H9 (cell line): ENCODE data around the gene ZNF281. TPM values are rescaled to one million over a fixed set of nuclear protein-coding genes. Genes with fewer than 3 reads are reported as not detected.

Source experiments
- DNase-seq: peaks from one replicate; pipeline ENCODE4 v3.0.0-alpha.2; 2017
- H2AFZ ChIP-seq: one replicate; pipeline ENCODE4 v1.6.1; 2013; ENCODE audit warnings: mild to moderate bottlenecking, low read length, control low read depth, moderate library complexity
- H2AK5ac ChIP-seq: 2 replicates; pipeline ENCODE4 v1.6.1; 2013; ENCODE audit warnings: low read length, control low read depth, mixed read lengths; ENCODE audit not compliant: insufficient read length
- H2BK120ac ChIP-seq: one replicate; pipeline ENCODE4 v1.6.1; 2013; ENCODE audit warnings: low read depth, mild to moderate bottlenecking, low read length, control low read depth, inconsistent platforms; ENCODE audit not compliant: poor library complexity, severe bottlenecking
- H2BK12ac ChIP-seq: 2 replicates; pipeline ENCODE4 v1.6.1; 2013; ENCODE audit warnings: low read length, control low read depth, mixed read lengths, low read depth; ENCODE audit not compliant: insufficient read length
- H2BK15ac ChIP-seq: 2 replicates; pipeline ENCODE4 v1.6.1; 2013; ENCODE audit warnings: low read depth, low read length, control low read depth
- H2BK20ac ChIP-seq: one replicate; pipeline ENCODE4 v1.6.1; 2013; ENCODE audit warnings: low read depth, mild to moderate bottlenecking, low read length, control low read depth, inconsistent platforms; ENCODE audit not compliant: poor library complexity, severe bottlenecking
- H2BK5ac ChIP-seq: 2 replicates; pipeline ENCODE4 v1.6.1; 2013; ENCODE audit warnings: low read length, control low read depth, mixed read lengths; ENCODE audit not compliant: insufficient read length
- H3K14ac ChIP-seq: 2 replicates; pipeline ENCODE4 v1.6.1; 2013; ENCODE audit warnings: low read length, control low read depth; ENCODE audit not compliant: insufficient read depth
- H3K18ac ChIP-seq: 2 replicates; pipeline ENCODE4 v1.6.1; 2013; ENCODE audit warnings: low read depth, mild to moderate bottlenecking, mixed read lengths, low read length, control low read depth; ENCODE audit not compliant: insufficient read length
- H3K23ac ChIP-seq: 2 replicates; pipeline ENCODE4 v1.6.1; 2013; ENCODE audit warnings: low read length, control low read depth, mixed read lengths, low read depth; ENCODE audit not compliant: insufficient read length
- H3K23me2 ChIP-seq: 2 replicates; pipeline ENCODE4 v1.6.1; 2013; ENCODE audit warnings: low read depth, mild to moderate bottlenecking, mixed read lengths, low read length, control low read depth; ENCODE audit not compliant: insufficient read length, poor library complexity, severe bottlenecking
- H3K27ac ChIP-seq: 2 replicates; pipeline ENCODE4 v1.5.1; 2013; ENCODE audit warnings: low read length, control low read depth, mixed read lengths, low read depth; ENCODE audit not compliant: insufficient read length
- H3K27me3 ChIP-seq: 2 replicates; pipeline ENCODE4 v1.6.1; 2013; ENCODE audit warnings: low read length, control low read depth, inconsistent platforms; ENCODE audit not compliant: insufficient read depth
- H3K4ac ChIP-seq: 2 replicates; pipeline ENCODE4 v1.6.1; 2013; ENCODE audit warnings: low read depth, mild to moderate bottlenecking, control low read depth, inconsistent platforms, low read length, moderate library complexity
- H3K4me1 ChIP-seq: 2 replicates; pipeline ENCODE4 v1.6.1; 2013; ENCODE audit warnings: low read length, control low read depth, inconsistent platforms; ENCODE audit not compliant: insufficient read depth
- H3K4me2 ChIP-seq: 2 replicates; pipeline ENCODE4 v1.6.1; 2013; ENCODE audit warnings: low read length, control low read depth, mixed read lengths; ENCODE audit not compliant: insufficient read length, insufficient read depth
- H3K56ac ChIP-seq: 2 replicates; pipeline ENCODE4 v1.6.1; 2013; ENCODE audit warnings: low read depth, mild to moderate bottlenecking, mixed read lengths, low read length, control low read depth; ENCODE audit not compliant: insufficient read length
- H3K79me1 ChIP-seq: 2 replicates; pipeline ENCODE4 v1.6.1; 2013; ENCODE audit warnings: low read depth, mild to moderate bottlenecking, moderate library complexity, low read length, control low read depth, inconsistent platforms; ENCODE audit not compliant: insufficient read depth, poor library complexity, severe bottlenecking
- H3K79me2 ChIP-seq: 2 replicates; pipeline ENCODE4 v1.6.1; 2013; ENCODE audit warnings: low read length, control low read depth, inconsistent platforms; ENCODE audit not compliant: insufficient read depth
- H3K9ac ChIP-seq: 2 replicates; pipeline ENCODE4 v1.6.1; 2013; ENCODE audit warnings: low read length, control low read depth, mixed read lengths; ENCODE audit not compliant: insufficient read length; ENCODE audit errors: extremely low read depth
- H3K9me3 ChIP-seq: one replicate; pipeline ENCODE4 v1.6.1; 2013; ENCODE audit warnings: low read depth, low read length, inconsistent platforms; ENCODE audit not compliant: control insufficient read depth
- H3T11ph ChIP-seq: one replicate; pipeline ENCODE4 v1.6.1; 2013; ENCODE audit warnings: mild to moderate bottlenecking, low read length, control low read depth, inconsistent platforms
- H4K20me1 ChIP-seq: one replicate; pipeline ENCODE4 v1.6.1; 2013; ENCODE audit not compliant: control insufficient read depth, insufficient read length, insufficient read depth
- H4K5ac ChIP-seq: 2 replicates; pipeline ENCODE4 v1.6.1; 2013; ENCODE audit warnings: low read depth, mild to moderate bottlenecking, mixed read lengths, low read length, control low read depth; ENCODE audit not compliant: insufficient read length
- H4K8ac ChIP-seq: replicated peaks from 2 replicates; pipeline ENCODE4 v1.6.1; 2013; ENCODE audit warnings: low read length, control low read depth, mixed read lengths, low read depth; ENCODE audit not compliant: insufficient read length
- H4K91ac ChIP-seq: 2 replicates; pipeline ENCODE4 v1.6.1; 2013; ENCODE audit warnings: low read depth, mild to moderate bottlenecking, moderate library complexity, mixed read lengths, low read length, control low read depth; ENCODE audit not compliant: insufficient read length
- H3K27ac Mint-ChIP-seq, 3 experiments: 2 replicates in 2 of 3; 3 replicates in 1 of 3; pipeline ENCODE4 v1.8.0; 2020 to 2021; ENCODE audit warnings: mixed read lengths in 3 of 3, mild to moderate bottlenecking in 1 of 3, moderate library complexity in 1 of 3
- H3K27me3 Mint-ChIP-seq: 2 replicates; pipeline ENCODE4 v1.8.0; 2021; ENCODE audit warnings: low read depth, mild to moderate bottlenecking, moderate library complexity, mixed read lengths
- H3K36me3 Mint-ChIP-seq, 3 experiments: 2 replicates in 2 of 3; 3 replicates in 1 of 3; pipeline ENCODE4 v1.8.0; 2020 to 2021; ENCODE audit warnings: low read depth in 3 of 3, mixed read lengths in 3 of 3; ENCODE audit not compliant: insufficient read depth in 1 of 3
- H3K4me1 Mint-ChIP-seq, 2 experiments: 2 replicates each; pipeline ENCODE4 v1.8.0; 2020; ENCODE audit warnings: mixed read lengths in 2 of 2
- H3K4me3 Mint-ChIP-seq, 2 experiments: 2 replicates in 1 of 2; 3 replicates in 1 of 2; pipeline ENCODE4 v1.8.0; 2020 to 2021; ENCODE audit warnings: mild to moderate bottlenecking in 2 of 2, mixed read lengths in 2 of 2, moderate library complexity in 1 of 2
- H3K9me3 Mint-ChIP-seq, 2 experiments: 2 replicates in 1 of 2; 3 replicates in 1 of 2; pipeline ENCODE4 v1.8.0; 2020; ENCODE audit warnings: mild to moderate bottlenecking in 2 of 2, mixed read lengths in 2 of 2, moderate library complexity in 1 of 2
- CTCF ChIP-seq: fragments of 200-600 bp; sonication (generic); conservative IDR thresholded peaks from 3 replicates; pipeline ENCODE4 v1.8.0; 2021; ENCODE audit warnings: antibody characterized with exemption, mild to moderate bottlenecking
- WGBS: extraction: QIAGEN DNeasy Blood & Tissue Kit; methylation state at CpG from one replicate; pipeline ENCODE4 v1.1.7; 2013; ENCODE audit warnings: missing lambda C conversion rate, low lambda C conversion rate, mixed read lengths; ENCODE audit not compliant: insufficient read length; ENCODE audit errors: extremely low coverage; 5-methylcytosine and 5-hydroxymethylcytosine counted together
- total RNA-seq: library from RNA; stranded (reverse); gene quantifications from 2 replicates; pipeline ENCODE4 v1.2.1, GENCODE V29; 2021

Gene ZNF281
- total RNA-seq, 1 experiment from 2014 or later, result 75.2 TPM

- peaks cover 7 to 12% of the 10 kb centered on the region in 2 experiments for H3K4me1 Mint-ChIP-seq
- Histone ChIP-seq H2BK20ac (no peak overlapping the region), H3K9me3 (no peaks in the 10 kb centered on the region), H3K23ac (no peak overlapping the region), H2BK15ac (no peak overlapping the region), H3K9ac (no peak overlapping the region), H4K91ac (no peak overlapping the region), H4K8ac (no peak overlapping the region), H4K20me1 (no peaks in the 10 kb centered on the region), H3K4me1 (peaks cover under 1% of the 10 kb centered on the region; the same call in 1 of the 2 replicates), H4K5ac (no peak overlapping the region), H2AK5ac (no peak overlapping the region), H3K27ac (no peak overlapping the region), H3K27me3 (no peaks in the 10 kb centered on the region), H2AFZ (no peak overlapping the region), H3K79me1 (no peaks in the 10 kb centered on the region), H2BK12ac (no peak overlapping the region), H3K14ac (no peak overlapping the region), H3K56ac (no peak overlapping the region), H3K18ac (no peak overlapping the region), H2BK5ac (no peak overlapping the region), H3K79me2 (no peaks in the 10 kb centered on the region), H3K23me2 (no peaks in the 10 kb centered on the region), H2BK120ac (no peak overlapping the region), H3K4ac (no peak overlapping the region), H3T11ph (no peak overlapping the region), H3K4me2 (no peak overlapping the region)
- H3K27ac Mint-ChIP-seq, result no peak overlapping the region
- no peak for DNase-seq
- no peaks in the 10 kb centered on the region for H3K27me3 Mint-ChIP-seq
- no peak overlapping the region for H3K4me3 Mint-ChIP-seq
- TF ChIP-seq CTCF, result no peak
- WGBS, result no CpG with 5 or more reads among the region's 14 CpGs
- peaks cover 2 to 8% (median 3%) of the 10 kb centered on the region in 3 experiments; a peak in 4 of 7 replicates for H3K36me3 Mint-ChIP-seq
- no peaks in the 10 kb centered on the region; a peak in 1 of 5 replicates for H3K9me3 Mint-ChIP-seq
These were observed 48.9 kb upstream of the ZNF281 start for GRCh38 chr1:200458780-200459179.
